GM12874 (cell line): ENCODE measurements around the gene GET4.

Experiments used
- CTCF ChIP-seq: IDR thresholded peaks from 2 replicates; pipeline ENCODE4 v1.5.1; 2011; ENCODE audit warnings: low read depth, mild to moderate bottlenecking, control low read depth, low read length, moderate library complexity; ENCODE audit not compliant: insufficient read depth

Gene GET4

DNA sequence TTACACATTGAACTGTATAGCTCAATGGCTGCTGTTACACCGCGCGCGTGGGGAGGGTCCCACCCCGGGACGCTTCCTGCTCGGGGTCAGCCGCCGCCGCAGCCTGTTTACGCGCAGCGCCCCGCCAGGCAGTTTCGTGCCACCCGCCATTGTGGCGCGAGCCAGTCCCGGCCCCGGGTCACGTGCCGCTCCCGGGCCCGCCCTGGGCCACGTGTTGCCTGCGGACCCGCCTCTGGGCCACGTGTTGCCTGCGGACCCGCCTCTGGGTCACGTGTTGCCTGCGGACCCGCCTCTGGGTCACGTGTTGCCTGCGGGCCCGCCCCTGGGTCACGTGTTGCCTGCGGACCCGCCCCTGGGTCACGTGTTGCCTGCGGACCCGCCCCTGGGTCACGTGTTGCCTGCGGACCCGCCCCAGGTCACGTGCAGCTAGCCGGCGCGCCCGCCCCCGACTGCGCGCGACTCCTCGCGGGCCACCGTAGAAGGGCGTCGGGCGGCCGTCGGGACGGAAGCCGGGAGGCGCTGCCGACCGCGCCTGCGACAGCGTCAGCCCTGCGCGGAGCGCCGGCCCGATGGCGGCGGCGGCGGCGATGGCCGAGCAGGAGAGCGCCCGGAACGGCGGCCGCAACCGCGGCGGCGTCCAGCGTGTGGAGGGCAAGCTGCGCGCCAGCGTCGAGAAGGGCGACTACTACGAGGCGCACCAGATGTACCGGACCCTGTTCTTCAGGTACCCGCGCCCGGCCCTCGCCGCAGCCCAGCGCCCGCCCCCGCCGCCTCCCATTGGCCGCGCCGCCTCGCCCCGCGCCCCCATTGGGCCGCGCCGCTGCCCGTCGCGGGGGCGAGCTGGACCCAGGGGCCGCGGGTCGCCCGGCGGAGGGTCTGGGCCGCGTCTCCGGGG is at the start of gene GET4:
TSS of gene GET4 (plus strand) at position 478 of the 895 bp plus-strand sequence. CDS start at position 570, 92 bp downstream.
- TF ChIP-seq CTCF = peak; percentile 38; the same call in 1 of the 2 replicates

DNA sequence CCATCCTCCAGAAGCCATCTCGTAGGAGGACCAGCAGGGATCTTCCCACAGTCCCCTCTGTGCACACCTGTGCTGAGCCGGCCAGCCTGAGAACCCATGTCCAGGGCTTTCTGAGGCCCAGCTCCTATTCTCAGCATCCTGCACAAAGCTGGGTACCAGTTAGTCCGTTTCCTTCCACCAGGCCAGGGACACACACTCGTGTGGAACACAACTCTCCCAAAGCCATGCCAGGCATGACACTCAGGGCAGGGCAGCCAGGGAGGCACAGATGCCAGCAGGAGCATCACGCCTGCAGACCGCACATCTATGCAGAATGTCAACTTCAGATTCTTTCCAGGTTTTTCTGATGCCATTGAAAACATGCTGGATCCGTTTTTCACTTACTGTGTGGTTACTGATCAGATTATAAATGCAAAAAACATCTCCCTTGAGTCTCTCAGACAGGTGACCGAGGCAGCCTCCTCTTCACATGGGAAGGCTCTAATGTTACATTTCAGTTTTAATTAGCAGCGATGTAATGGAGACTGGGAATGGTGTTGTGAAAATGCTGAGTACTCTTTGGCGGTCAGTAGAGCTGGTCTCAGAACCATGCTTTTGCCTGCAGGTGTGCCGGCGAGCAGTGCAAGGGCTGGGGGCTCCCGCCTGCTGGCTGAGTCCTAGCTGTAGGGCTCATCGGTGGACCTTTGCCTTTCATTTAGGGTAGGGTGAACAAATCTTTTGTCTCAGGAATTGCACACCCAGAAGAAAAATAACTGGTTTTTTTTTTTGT is 47.4 kb upstream of the GET4 start:
- TF ChIP-seq CTCF = no peak

DNA sequence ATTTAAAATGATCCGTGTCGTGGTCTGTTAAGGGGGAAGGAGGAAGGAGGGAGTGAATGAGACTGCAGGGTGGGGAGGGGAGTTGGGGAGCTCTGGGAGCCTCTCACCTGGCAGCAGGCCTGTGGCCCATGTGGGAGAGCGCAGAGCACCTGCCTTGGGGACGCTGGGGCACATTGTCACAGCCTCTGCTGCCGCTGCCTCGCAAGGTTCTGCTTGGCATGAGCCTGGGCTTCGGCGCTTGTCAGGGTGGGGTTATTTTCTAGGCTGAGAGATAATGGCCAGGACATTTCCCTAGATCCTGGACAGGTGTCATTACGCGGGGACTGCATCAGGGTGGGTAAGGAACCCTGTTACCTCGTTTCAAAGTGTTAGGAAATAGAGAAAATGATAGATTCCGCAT is 46.3 kb upstream of the GET4 start:
- no peak for TF ChIP-seq CTCF

DNA sequence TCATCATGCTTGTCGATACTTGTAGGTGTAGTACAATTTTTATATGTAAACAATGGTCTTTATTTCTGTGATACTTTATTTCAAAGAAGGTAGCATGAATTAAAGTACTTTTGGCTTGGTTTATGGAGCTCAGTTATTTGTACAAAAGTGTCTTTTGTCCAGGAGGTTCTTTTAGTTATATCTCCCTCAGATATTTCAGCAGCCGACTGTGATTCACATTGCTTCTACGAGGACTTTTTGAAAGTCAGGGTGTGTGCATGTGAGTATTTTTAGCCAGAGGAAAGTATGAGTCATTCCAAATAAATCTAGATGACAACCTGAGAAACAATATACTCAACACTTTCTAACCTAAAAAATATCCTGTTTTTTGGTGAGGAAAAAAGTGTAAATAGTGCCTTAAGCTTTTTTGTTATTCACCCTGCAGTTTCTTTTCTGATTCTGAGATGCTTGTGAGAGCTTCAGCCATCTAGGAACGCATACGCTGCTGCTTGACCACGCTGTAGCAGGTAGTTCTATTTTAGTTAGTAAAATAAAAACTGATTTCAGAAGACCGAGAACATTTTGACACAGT is 44.7 kb upstream of the GET4 start:
- no peak for TF ChIP-seq CTCF

GRCh38 chr7:832167-832967 is 44.0 kb upstream of the GET4 start, which contains the start of gene SUN1:
TSS of gene SUN1 (plus strand) at chr7:832476. CDS start at chr7:832525, 49 bp downstream.
- TF ChIP-seq CTCF = no peak

GRCh38 chr7:832968-833424 is 43.4 kb upstream of the GET4 start:
- no peak for TF ChIP-seq CTCF
